ENCODE data around the gene VEGFD. TPM values are rescaled to one million over a fixed set of nuclear protein-coding genes. Genes with fewer than 3 reads are reported as not detected.

Gene VEGFD
- polyA plus RNA-seq, 3 donors: not detected

DNA sequence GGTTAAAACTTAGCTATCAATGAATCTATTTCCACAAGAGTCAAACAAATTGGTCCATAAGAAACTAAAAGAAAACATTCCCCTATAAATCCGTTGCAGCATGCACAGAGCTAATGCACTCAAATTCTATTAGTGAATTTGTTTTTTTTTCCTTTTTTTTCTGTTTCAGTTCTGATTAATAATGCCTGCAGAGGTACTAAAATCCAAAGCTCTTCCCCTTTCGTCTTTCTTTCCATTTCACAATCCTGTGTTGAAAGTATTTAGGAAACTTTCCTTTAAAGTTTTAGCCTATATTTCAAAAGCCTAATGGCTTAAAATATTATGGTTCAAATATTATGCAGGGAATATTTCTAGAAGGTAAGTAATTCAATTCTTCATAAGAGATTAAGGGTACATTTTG, 45.9 kb upstream of the VEGFD start:
- no peaks in the 10 kb centered on the region for H3K36me3 ChIP-seq (replicated peaks in 1 of 2; ENCODE audit: control insufficient read depth in 1 of 2, insufficient read depth in 2 of 2, low read length in 2 of 2)
- peaks cover 2 to 8% (median 3%) of the 10 kb centered on the region in 7 donors for H3K9me3 Mint-ChIP-seq
- H3K4me3 Mint-ChIP-seq: no peak overlapping the region
- H3K9me3 ChIP-seq (replicated peaks in 1 of 2; ENCODE audit: control insufficient read depth in 1 of 2, insufficient read depth in 1 of 2, low read length in 2 of 2): no peaks in the 10 kb centered on the region
- no peaks in the 10 kb centered on the region for H3K79me2 ChIP-seq (ENCODE audit: insufficient read depth, low read length)
- peak overlapping the region; percentile 3 for H3K4me2 ChIP-seq (replicated peaks; ENCODE audit: extremely low read depth, low read length, poor library complexity, severe bottlenecking)
- no peak overlapping the region for H3K4me3 ChIP-seq (replicated peaks in 1 of 3; ENCODE audit: low read depth in 2 of 3, low read length in 3 of 3)
- no peak overlapping the region for H2AFZ ChIP-seq (ENCODE audit: insufficient read depth, low read depth, low read length, poor library complexity, severe bottlenecking)
- H3K36me3 Mint-ChIP-seq: no peaks in the 10 kb centered on the region
- H4K20me1 ChIP-seq (ENCODE audit: insufficient read depth, low read length): no peaks in the 10 kb centered on the region
- intact Hi-C loops (cut with micrococcal nuclease): no loop called here
- H3K27me3 Mint-ChIP-seq (ENCODE audit: low read depth in 3 of 3): peaks cover 0 to 30% (median 1%) of the 10 kb centered on the region in 3 donors
- peaks cover 9 to 10% of the 10 kb centered on the region in 2 donors for H3K4me1 ChIP-seq (ENCODE audit: control insufficient read depth in 1 of 2, insufficient read depth in 2 of 2, low read length in 2 of 2)
- DNase-seq: peak in 2 of 3 donors; percentile 3 to 5
- H3K4me1 Mint-ChIP-seq: peaks cover 19% of the 10 kb centered on the region
- no peak overlapping the region for H3K9ac ChIP-seq (ENCODE audit: insufficient read depth, low read length, poor library complexity, severe bottlenecking)
- H3K27me3 ChIP-seq (ENCODE audit: control insufficient read depth in 2 of 2, insufficient read depth in 2 of 2, low read length in 2 of 2): peaks cover 0 to 7% of the 10 kb centered on the region in 2 donors
- TF ChIP-seq, protein P1, sequence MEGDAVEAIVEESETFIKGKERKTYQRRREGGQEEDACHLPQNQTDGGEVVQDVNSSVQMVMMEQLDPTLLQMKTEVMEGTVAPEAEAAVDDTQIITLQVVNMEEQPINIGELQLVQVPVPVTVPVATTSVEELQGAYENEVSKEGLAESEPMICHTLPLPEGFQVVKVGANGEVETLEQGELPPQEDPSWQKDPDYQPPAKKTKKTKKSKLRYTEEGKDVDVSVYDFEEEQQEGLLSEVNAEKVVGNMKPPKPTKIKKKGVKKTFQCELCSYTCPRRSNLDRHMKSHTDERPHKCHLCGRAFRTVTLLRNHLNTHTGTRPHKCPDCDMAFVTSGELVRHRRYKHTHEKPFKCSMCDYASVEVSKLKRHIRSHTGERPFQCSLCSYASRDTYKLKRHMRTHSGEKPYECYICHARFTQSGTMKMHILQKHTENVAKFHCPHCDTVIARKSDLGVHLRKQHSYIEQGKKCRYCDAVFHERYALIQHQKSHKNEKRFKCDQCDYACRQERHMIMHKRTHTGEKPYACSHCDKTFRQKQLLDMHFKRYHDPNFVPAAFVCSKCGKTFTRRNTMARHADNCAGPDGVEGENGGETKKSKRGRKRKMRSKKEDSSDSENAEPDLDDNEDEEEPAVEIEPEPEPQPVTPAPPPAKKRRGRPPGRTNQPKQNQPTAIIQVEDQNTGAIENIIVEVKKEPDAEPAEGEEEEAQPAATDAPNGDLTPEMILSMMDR (IDR thresholded peaks at IDR 0.05): no peak
- peak overlapping the region in 1 of 7 donors; percentile 28 for H3K27ac Mint-ChIP-seq
- no CpG with 5 or more reads among the region's 2 CpGs for WGBS (ENCODE audit: insufficient coverage)
- H3K27ac ChIP-seq (ENCODE audit: low read depth in 1 of 2, low read length in 2 of 2): no peak overlapping the region

DNA sequence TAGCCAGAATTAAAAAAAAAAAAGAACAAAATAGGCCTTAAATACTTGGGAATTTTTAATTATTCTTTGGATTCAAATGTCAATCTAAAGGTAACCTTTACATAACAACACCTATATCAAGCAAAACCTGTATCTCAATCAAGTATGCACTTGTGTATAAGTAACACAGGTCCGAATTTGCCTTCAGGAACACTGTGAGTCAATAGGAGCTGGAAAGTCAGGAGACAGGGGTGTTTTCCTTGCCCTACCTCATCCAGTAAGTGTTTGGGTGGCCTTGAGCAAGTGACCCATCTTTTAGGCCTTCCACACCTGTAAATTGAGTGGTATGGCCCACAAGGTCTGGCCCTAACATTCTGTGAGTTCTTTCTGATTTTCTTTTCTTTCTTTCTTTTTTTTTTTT, 40.8 kb upstream of the VEGFD start:
- intact Hi-C loops (cut with micrococcal nuclease): no loop called here
- H3K4me3 Mint-ChIP-seq: no peak overlapping the region
- no peaks in the 10 kb centered on the region for H3K79me2 ChIP-seq (ENCODE audit: insufficient read depth, low read length)
- WGBS (ENCODE audit: insufficient coverage): no CpG with 5 or more reads among the region's 1 CpG
- H3K9me3 ChIP-seq (replicated peaks in 1 of 2; ENCODE audit: control insufficient read depth in 1 of 2, insufficient read depth in 1 of 2, low read length in 2 of 2): no peaks in the 10 kb centered on the region
- DNase-seq: no peak
- TF ChIP-seq, protein P1 (IDR thresholded peaks at IDR 0.05): no peak
- peaks cover 0 to 14% (median 1%) of the 10 kb centered on the region in 3 donors for H3K27me3 Mint-ChIP-seq (ENCODE audit: low read depth in 3 of 3)
- no peaks in the 10 kb centered on the region for H3K36me3 ChIP-seq (replicated peaks in 1 of 2; ENCODE audit: control insufficient read depth in 1 of 2, insufficient read depth in 2 of 2, low read length in 2 of 2)
- H3K4me3 ChIP-seq (replicated peaks in 1 of 3; ENCODE audit: low read depth in 2 of 3, low read length in 3 of 3): no peak overlapping the region
- no peak overlapping the region for H3K27ac ChIP-seq (ENCODE audit: low read depth in 1 of 2, low read length in 2 of 2)
- peaks cover 0 to 14% of the 10 kb centered on the region in 2 donors for H3K27me3 ChIP-seq (ENCODE audit: control insufficient read depth in 2 of 2, insufficient read depth in 2 of 2, low read length in 2 of 2)
- H3K27ac Mint-ChIP-seq: no peak overlapping the region
- no peaks in the 10 kb centered on the region for H3K36me3 Mint-ChIP-seq
- H3K9me3 Mint-ChIP-seq: peaks cover 0 to 3% (median 0%) of the 10 kb centered on the region in 7 donors
- peaks cover 8% of the 10 kb centered on the region for H3K4me1 Mint-ChIP-seq
- no peak overlapping the region for H2AFZ ChIP-seq (ENCODE audit: insufficient read depth, low read depth, low read length, poor library complexity, severe bottlenecking)
- H3K4me1 ChIP-seq (ENCODE audit: control insufficient read depth in 1 of 2, insufficient read depth in 2 of 2, low read length in 2 of 2): peaks cover 1 to 2% of the 10 kb centered on the region in 2 donors
- H3K4me2 ChIP-seq (replicated peaks; ENCODE audit: extremely low read depth, low read length, poor library complexity, severe bottlenecking): no peak overlapping the region
- H4K20me1 ChIP-seq (ENCODE audit: insufficient read depth, low read length): no peaks in the 10 kb centered on the region
- H3K9ac ChIP-seq (ENCODE audit: insufficient read depth, low read length, poor library complexity, severe bottlenecking): no peak overlapping the region
